CD4-positive, CD25-positive, alpha-beta regulatory T cell (primary cell): Measurements from ENCODE around the gene GID8. TPM values are rescaled to one million over a fixed set of nuclear protein-coding genes. Genes with fewer than 3 reads are reported as not detected.
A peak's percentile ranks its signal among the peaks of the same experiment; 100 is the strongest.

ENCODE experiments used
- ATAC-seq, 2 donors: fragments of 150-1000 bp; cut with Tn5 transposase; one replicate each; pipeline ENCODE4 v1.10.0; 2021; ENCODE audit warnings: low read depth in 2 of 2, moderate number of reproducible peaks in 2 of 2, moderate library complexity in 1 of 2
- DNase-seq, 3 donors: peaks; one replicate each; pipeline versions ENCODE4 v3.0.0 to v3.0.0-alpha.2; 2012 to 2022; ENCODE audit warnings: mixed read lengths in 1 of 3
- H3K27ac ChIP-seq: one replicate; pipeline ENCODE4 v1.7.0; 2013; ENCODE audit warnings: mild to moderate bottlenecking, low read length; ENCODE audit not compliant: insufficient read depth, poor library complexity, severe bottlenecking
- H3K27me3 ChIP-seq: one replicate; pipeline ENCODE4 v1.7.0; 2013; ENCODE audit warnings: low read length; ENCODE audit not compliant: control insufficient read depth, insufficient read depth
- H3K36me3 ChIP-seq: one replicate; pipeline ENCODE4 v1.7.0; 2013; ENCODE audit warnings: mild to moderate bottlenecking, low read length, moderate library complexity; ENCODE audit not compliant: control insufficient read depth, insufficient read depth
- H3K4me1 ChIP-seq: 2 replicates; pipeline ENCODE4 v1.7.0; 2013; ENCODE audit warnings: mild to moderate bottlenecking, low read length; ENCODE audit not compliant: insufficient read depth, control insufficient read depth, poor library complexity, severe bottlenecking
- H3K4me3 ChIP-seq: one replicate; pipeline ENCODE4 v1.7.0; 2013; ENCODE audit warnings: low read depth, mild to moderate bottlenecking, low read length, moderate library complexity
- H3K9me3 ChIP-seq, 2 experiments: 1 replicate in 1 of 2; 2 replicates in 1 of 2; pipeline ENCODE4 v1.7.0; 2013; ENCODE audit warnings: low read length in 2 of 2, mild to moderate bottlenecking in 1 of 2, moderate library complexity in 1 of 2; ENCODE audit not compliant: control insufficient read depth in 2 of 2
- H3K27ac Mint-ChIP-seq, 3 donors: one replicate each; pipeline ENCODE4 v1.8.0; 2020 to 2022; ENCODE audit warnings: mild to moderate bottlenecking in 3 of 3, mixed read lengths in 3 of 3, moderate library complexity in 2 of 3
- H3K27me3 Mint-ChIP-seq: one replicate; pipeline ENCODE4 v1.8.0; 2022; ENCODE audit warnings: mild to moderate bottlenecking, mixed read lengths
- H3K36me3 Mint-ChIP-seq: one replicate; pipeline ENCODE4 v1.8.0; 2020; ENCODE audit warnings: mixed read lengths
- H3K4me1 Mint-ChIP-seq, 4 donors: one replicate each; pipeline ENCODE4 v1.8.0; 2020 to 2022; ENCODE audit warnings: mixed read lengths in 4 of 4, mild to moderate bottlenecking in 1 of 4
- H3K4me3 Mint-ChIP-seq, 4 donors: one replicate each; pipeline ENCODE4 v1.8.0; 2020 to 2022; ENCODE audit warnings: mild to moderate bottlenecking in 4 of 4, mixed read lengths in 4 of 4, moderate library complexity in 3 of 4
- H3K9me3 Mint-ChIP-seq, 7 donors: one replicate each; pipeline ENCODE4 v1.8.0; 2020 to 2022; ENCODE audit warnings: mixed read lengths in 7 of 7, mild to moderate bottlenecking in 3 of 7, moderate library complexity in 2 of 7
- polyA plus RNA-seq, 4 donors: library from polyadenylated mRNA; unstranded; fragments of 300-500 nt; fragmentation: Illumina TruSeq; gene quantifications; one replicate each; pipeline ENCODE4 v1.2.3, GENCODE V29; 2021
- total RNA-seq: library from RNA; stranded (reverse); gene quantifications from one replicate; pipeline ENCODE4 v1.2.3, GENCODE V29; 2022

GID8 gene
- total and polyA plus RNA-seq, 5 donors from 2014 or later: 15.5 to 31.9 (median 17.8) TPM

- H3K27me3 Mint-ChIP-seq: no peaks in the 10 kb centered on the region
- DNase-seq: peak; percentile 42 to 66 (median 58)
- H3K36me3 Mint-ChIP-seq: no peaks in the 10 kb centered on the region
- peak; percentile 16 to 25 for ATAC-seq
- peak overlapping the region; percentile 81 to 98 (median 94) for H3K27ac Mint-ChIP-seq
- peaks cover 3% of the 10 kb centered on the region for H3K36me3 ChIP-seq
- peak overlapping the region; percentile 90 for H3K4me3 ChIP-seq
- peaks cover 18 to 63% (median 49%) of the 10 kb centered on the region in 4 donors for H3K4me1 Mint-ChIP-seq
- peak overlapping the region; percentile 93 to 100 (median 96) for H3K4me3 Mint-ChIP-seq
- no peaks in the 10 kb centered on the region for H3K9me3 Mint-ChIP-seq
- H3K27me3 ChIP-seq: no peaks in the 10 kb centered on the region
- peaks cover 50% of the 10 kb centered on the region for H3K4me1 ChIP-seq
- H3K27ac ChIP-seq: peak overlapping the region; percentile 88
- H3K9me3 ChIP-seq: no peaks in the 10 kb centered on the region
Observed at GRCh38 chr20:62929051-62929538, 8.9 kb upstream of the GID8 start.

- DNase-seq (no peak), ATAC-seq (no peak)
- Histone ChIP-seq H3K27ac (no peak overlapping the region), H3K4me1 (peaks cover 55% of the 10 kb centered on the region), H3K9me3 (no peaks in the 10 kb centered on the region), H3K4me3 (no peak overlapping the region), H3K27me3 (no peaks in the 10 kb centered on the region), H3K36me3 (peaks cover 3% of the 10 kb centered on the region)
- H3K4me3 Mint-ChIP-seq: peak overlapping the region in 2 of 4 donors; percentile 74 to 93
- no peaks in the 10 kb centered on the region for H3K27me3 Mint-ChIP-seq
- peak overlapping the region in 2 of 3 donors; percentile 14 to 71 for H3K27ac Mint-ChIP-seq
- peaks cover 12 to 52% (median 40%) of the 10 kb centered on the region in 4 donors for H3K4me1 Mint-ChIP-seq
- no peaks in the 10 kb centered on the region for H3K9me3 Mint-ChIP-seq
- H3K36me3 Mint-ChIP-seq: no peaks in the 10 kb centered on the region
Observed at GRCh38 chr20:62931464-62931863, 6.5 kb upstream of the GID8 start.

- peaks cover 47% of the 10 kb centered on the region for H3K4me1 ChIP-seq
- no peak overlapping the region for H3K4me3 ChIP-seq
- H3K27ac ChIP-seq: no peak overlapping the region
- no peaks in the 10 kb centered on the region for H3K36me3 Mint-ChIP-seq
- H3K9me3 ChIP-seq: no peaks in the 10 kb centered on the region
- no peak overlapping the region for H3K4me3 Mint-ChIP-seq
- peaks cover 4% of the 10 kb centered on the region for H3K27me3 Mint-ChIP-seq
- no peak for DNase-seq
- no peak overlapping the region for H3K27ac Mint-ChIP-seq
- ATAC-seq: no peak
- H3K4me1 Mint-ChIP-seq: peaks cover 5 to 48% (median 36%) of the 10 kb centered on the region in 4 donors
- H3K36me3 ChIP-seq: peaks cover 3% of the 10 kb centered on the region
- H3K9me3 Mint-ChIP-seq: no peaks in the 10 kb centered on the region
- no peaks in the 10 kb centered on the region for H3K27me3 ChIP-seq
Observed at GRCh38 chr20:62933966-62934365, 4.0 kb upstream of the GID8 start.

GRCh38 chr20:62935204-62935967, 2.6 kb upstream of the GID8 start:
- DNase-seq (no peak), ATAC-seq (no peak)
- no peak overlapping the region for H3K27ac Mint-ChIP-seq
- no peaks in the 10 kb centered on the region for H3K9me3 Mint-ChIP-seq
- Histone ChIP-seq H3K9me3 (no peaks in the 10 kb centered on the region), H3K4me1 (peaks cover 47% of the 10 kb centered on the region), H3K27ac (no peak overlapping the region), H3K27me3 (no peaks in the 10 kb centered on the region), H3K4me3 (peak overlapping the region; percentile 27), H3K36me3 (peaks cover 3% of the 10 kb centered on the region)
- peaks cover 4% of the 10 kb centered on the region for H3K27me3 Mint-ChIP-seq
- peaks cover 5 to 47% (median 38%) of the 10 kb centered on the region in 4 donors for H3K4me1 Mint-ChIP-seq
- no peak overlapping the region for H3K4me3 Mint-ChIP-seq
- H3K36me3 Mint-ChIP-seq: no peaks in the 10 kb centered on the region

GRCh38 chr20:62935968-62936585, 1.9 kb upstream of the GID8 start:
- Mint-ChIP-seq H3K36me3 (no peaks in the 10 kb centered on the region), H3K27me3 (peaks cover 4% of the 10 kb centered on the region), H3K4me1 (peaks cover 5 to 45% (median 34%) of the 10 kb centered on the region in 4 donors), H3K9me3 (no peaks in the 10 kb centered on the region), H3K27ac (peak overlapping the region in 1 of 3 donors; percentile 60), H3K4me3 (peak overlapping the region in 2 of 4 donors; percentile 33 to 97)
- peaks cover 7% of the 10 kb centered on the region for H3K36me3 ChIP-seq
- no peak for ATAC-seq
- no peak overlapping the region for H3K4me3 ChIP-seq
- no peak for DNase-seq
- H3K4me1 ChIP-seq: peaks cover 45% of the 10 kb centered on the region
- H3K9me3 ChIP-seq: no peaks in the 10 kb centered on the region
- no peak overlapping the region for H3K27ac ChIP-seq
- H3K27me3 ChIP-seq: no peaks in the 10 kb centered on the region

- no peaks in the 10 kb centered on the region for H3K27me3 ChIP-seq
- Mint-ChIP-seq H3K9me3 (no peaks in the 10 kb centered on the region), H3K36me3 (peaks cover 6% of the 10 kb centered on the region), H3K4me1 (peaks cover 5 to 52% (median 33%) of the 10 kb centered on the region in 4 donors), H3K27me3 (peaks cover 4% of the 10 kb centered on the region), H3K27ac (peak overlapping the region; percentile 92 to 98 (median 94)), H3K4me3 (peak overlapping the region in 3 of 4 donors; percentile 97 to 98 (median 98))
- H3K4me1 ChIP-seq: peaks cover 45% of the 10 kb centered on the region
- ATAC-seq (peak; percentile 90 to 91), DNase-seq (peak; percentile 95 to 97 (median 97))
- peak overlapping the region; percentile 81 for H3K27ac ChIP-seq
- H3K36me3 ChIP-seq: peaks cover 15% of the 10 kb centered on the region
- no peaks in the 10 kb centered on the region for H3K9me3 ChIP-seq
- H3K4me3 ChIP-seq: peak overlapping the region; percentile 85
Observed at GRCh38 chr20:62937268-62938104, 461 bp upstream of the GID8 start.

- Mint-ChIP-seq H3K9me3 (no peaks in the 10 kb centered on the region), H3K27ac (no peak overlapping the region), H3K27me3 (peaks cover 4% of the 10 kb centered on the region), H3K4me1 (peaks cover 5 to 57% (median 27%) of the 10 kb centered on the region in 4 donors), H3K36me3 (peaks cover 13% of the 10 kb centered on the region), H3K4me3 (peak overlapping the region in 2 of 4 donors; percentile 47 to 65)
- H3K27me3 ChIP-seq: no peaks in the 10 kb centered on the region
- ATAC-seq (no peak), DNase-seq (no peak)
- H3K4me3 ChIP-seq: no peak overlapping the region
- H3K27ac ChIP-seq: no peak overlapping the region
- peaks cover 44% of the 10 kb centered on the region for H3K36me3 ChIP-seq
- H3K9me3 ChIP-seq: no peaks in the 10 kb centered on the region
- H3K4me1 ChIP-seq: peaks cover 31% of the 10 kb centered on the region
Observed at GRCh38 chr20:62940875-62941274, 2.9 kb downstream of the GID8 start.
